ENCODE measurements around the gene DPF3. TPM values are rescaled to one million over a fixed set of nuclear protein-coding genes. Genes with fewer than 3 reads are reported as not detected.

Gene DPF3
- total RNA-seq, 1 experiment from 2014 or later, result 0.31 TPM

GRCh38 chr14:72715215-72715849, 178.6 kb downstream of the DPF3 start:
- no peak overlapping the region for H3K4me3 Mint-ChIP-seq
- H3K4me1 Mint-ChIP-seq, result no peaks in the 10 kb centered on the region
- no peaks in the 10 kb centered on the region for H3K27me3 Mint-ChIP-seq (ENCODE audit: low read depth)
- POLR2A ChIA-PET, result no interaction called here
- TF ChIP-seq ZNF263 (CRISPR knock-in tag; IDR thresholded peaks at IDR 0.05; ENCODE audit: low read depth) (no peak), TEAD4 (CRISPR knock-in tag; IDR thresholded peaks at IDR 0.05) (no peak), ZSCAN18 (CRISPR knock-in tag; IDR thresholded peaks at IDR 0.05) (no peak), ZNF512 (CRISPR knock-in tag; IDR thresholded peaks at IDR 0.05; ENCODE audit: borderline replicate concordance) (no peak), TP53 (CRISPR knock-in tag; IDR thresholded peaks at IDR 0.05) (no peak), SMAD4 (CRISPR knock-in tag; IDR thresholded peaks at IDR 0.05) (no peak), E2F4 (CRISPR knock-in tag; IDR thresholded peaks at IDR 0.05; ENCODE audit: borderline replicate concordance, low read depth) (no peak), ELF4 (CRISPR knock-in tag; IDR thresholded peaks at IDR 0.05; ENCODE audit: low read depth) (no peak), OVOL2 (CRISPR knock-in tag; IDR thresholded peaks at IDR 0.05; ENCODE audit: borderline replicate concordance) (no peak), ZNF671 (CRISPR knock-in tag; IDR thresholded peaks at IDR 0.05) (no peak), ZNF532 (CRISPR knock-in tag; IDR thresholded peaks at IDR 0.05; ENCODE audit: borderline replicate concordance) (no peak), EMX1 (CRISPR knock-in tag; IDR thresholded peaks at IDR 0.05) (no peak), MLX (CRISPR knock-in tag; IDR thresholded peaks at IDR 0.05) (no peak)
- no peak overlapping the region for H3K27ac Mint-ChIP-seq
- DNase-seq (ENCODE audit: low spot score) (no peak), ATAC-seq (no peak)
- H3K9me3 Mint-ChIP-seq, result no peaks in the 10 kb centered on the region
- CTCF ChIA-PET, result no interaction called here
- no peaks in the 10 kb centered on the region for H3K36me3 Mint-ChIP-seq

- POLR2A ChIA-PET, result no interaction called here
- H3K27ac Mint-ChIP-seq, result no peak overlapping the region
- ATAC-seq, result no peak
Measured at GRCh38 chr14:72714871-72715214, 179.1 kb downstream of the DPF3 start.

More at GRCh38 chr14:72714871-72715214, 179.1 kb downstream of the DPF3 start:
- DNase-seq (ENCODE audit: low spot score), result no peak
- no peaks in the 10 kb centered on the region for H3K9me3 Mint-ChIP-seq
- H3K36me3 Mint-ChIP-seq, result no peaks in the 10 kb centered on the region
- TF ChIP-seq HMGA2 (CRISPR knock-in tag; IDR thresholded peaks at IDR 0.05) (no peak), NR1H2 (CRISPR knock-in tag; IDR thresholded peaks at IDR 0.05) (no peak)
- no peaks in the 10 kb centered on the region for H3K4me1 Mint-ChIP-seq
- no peak overlapping the region for H3K4me3 Mint-ChIP-seq
- H3K27me3 Mint-ChIP-seq (ENCODE audit: low read depth), result no peaks in the 10 kb centered on the region
- CTCF ChIA-PET, result no interaction called here
